SK-N-SH treated with all-trans-retinoic acid at 6 μM for 48 hours (cell line): ENCODE measurements around the gene NR1D2.

Experiments
- ATAC-seq: fragments of 200-7000 bp; cut with Tn5 transposase; 3 replicates; pipeline ENCODE4 v1.9.1; 2020; ENCODE audit warnings: mild to moderate bottlenecking, moderate library complexity
- ARNTL ChIP-seq: fragments of 450-650 bp; formaldehyde crosslinking; IDR thresholded peaks from 2 replicates; pipeline ENCODE4 v1.5.0; 2020; ENCODE audit warnings: low read depth, mild to moderate bottlenecking, moderate library complexity, borderline replicate concordance
- BACH2 ChIP-seq: fragments of 250-450 bp; sonication (Bioruptor Pico); IDR thresholded peaks from 2 replicates; pipeline ENCODE4 v1.9.0; 2021; ENCODE audit warnings: mild to moderate bottlenecking, borderline replicate concordance
- CREB5 ChIP-seq: fragments of 250-450 bp; sonication (Bioruptor Pico); IDR thresholded peaks from 2 replicates; pipeline ENCODE4 v1.5.1; 2020; ENCODE audit warnings: low read depth, mild to moderate bottlenecking, moderate library complexity
- CSDC2 ChIP-seq: fragments of 250-450 bp; sonication (Bioruptor Pico); IDR thresholded peaks from 2 replicates; pipeline ENCODE4 v1.5.0; 2020; ENCODE audit warnings: mild to moderate bottlenecking, moderate library complexity
- CSRNP3 ChIP-seq: fragments of 250-450 bp; sonication (Bioruptor Pico); IDR thresholded peaks from 2 replicates; pipeline ENCODE4 v1.5.1; 2021; ENCODE audit warnings: mild to moderate bottlenecking, moderate library complexity
- GLIS3 ChIP-seq: fragments of 250-450 bp; sonication (Bioruptor Pico); IDR thresholded peaks from 2 replicates; pipeline ENCODE4 v1.5.0; 2020; ENCODE audit warnings: mild to moderate bottlenecking, moderate library complexity
- ISL1 ChIP-seq: fragments of 250-450 bp; sonication (Bioruptor Pico); IDR thresholded peaks from 2 replicates; pipeline ENCODE4 v2.1.2; 2022; ENCODE audit warnings: mild to moderate bottlenecking, moderate library complexity
- OSR1 ChIP-seq: fragments of 250-450 bp; sonication (Bioruptor Pico); IDR thresholded peaks from 2 replicates; pipeline ENCODE4 v1.8.0; 2022; ENCODE audit warnings: moderate library complexity, mild to moderate bottlenecking, inconsistent platforms
- POU6F1 ChIP-seq: fragments of 250-450 bp; sonication (Bioruptor Pico); IDR thresholded peaks from 2 replicates; pipeline ENCODE4 v1.8.0; 2021; ENCODE audit warnings: low read depth, mild to moderate bottlenecking, moderate library complexity, borderline replicate concordance
- PPARA ChIP-seq: fragments of 250-450 bp; sonication (Bioruptor Pico); IDR thresholded peaks from 2 replicates; pipeline ENCODE4 v1.5.0; 2020; ENCODE audit warnings: mild to moderate bottlenecking, borderline replicate concordance
- RARB ChIP-seq: fragments of 250-450 bp; sonication (Bioruptor Pico); IDR thresholded peaks from 2 replicates; pipeline ENCODE4 v1.8.0; 2021; ENCODE audit warnings: mild to moderate bottlenecking, moderate library complexity
- SNAI2 ChIP-seq: fragments of 250-450 bp; sonication (Bioruptor Pico); IDR thresholded peaks from 2 replicates; pipeline ENCODE4 v1.5.0; 2020; ENCODE audit warnings: mild to moderate bottlenecking, moderate library complexity
- TOX ChIP-seq: fragments of 250-450 bp; sonication (Bioruptor Pico); IDR thresholded peaks from 2 replicates; pipeline ENCODE4 v1.8.0; 2021; ENCODE audit warnings: mild to moderate bottlenecking, moderate library complexity, borderline replicate concordance
- TSHZ2 ChIP-seq: fragments of 250-450 bp; sonication (Bioruptor Pico); IDR thresholded peaks from 2 replicates; pipeline ENCODE4 v1.5.0; 2020; ENCODE audit warnings: mild to moderate bottlenecking, moderate library complexity
- ZC3H10 ChIP-seq: fragments of 250-450 bp; sonication (Bioruptor Pico); IDR thresholded peaks from 2 replicates; pipeline ENCODE4 v1.5.1; 2021; ENCODE audit warnings: mild to moderate bottlenecking, moderate library complexity
- ZFP3 ChIP-seq: fragments of 250-450 bp; sonication (Bioruptor Pico); IDR thresholded peaks from 2 replicates; pipeline ENCODE4 v1.5.0; 2020; ENCODE audit warnings: mild to moderate bottlenecking, moderate library complexity
- ZFP30 ChIP-seq: fragments of 450-650 bp; formaldehyde crosslinking; IDR thresholded peaks from 2 replicates; pipeline ENCODE4 v1.5.0; 2022; ENCODE audit warnings: mild to moderate bottlenecking, moderate library complexity
- ZNF565 ChIP-seq: fragments of 450-650 bp; formaldehyde crosslinking; conservative IDR thresholded peaks from 2 replicates; pipeline ENCODE4 v1.5.0; 2020; ENCODE audit warnings: low read depth, mild to moderate bottlenecking, moderate library complexity
- ZNF8 ChIP-seq: fragments of 450-650 bp; formaldehyde crosslinking; IDR thresholded peaks from 2 replicates; pipeline ENCODE4 v1.5.0; 2020; ENCODE audit warnings: mild to moderate bottlenecking, moderate library complexity
- TF ChIP-seq, protein P1 (sequence below): fragments of 250-450 bp; sonication (Bioruptor Pico); IDR thresholded peaks from 2 replicates; pipeline ENCODE4 v1.8.0; 2020; ENCODE audit warnings: mild to moderate bottlenecking, moderate library complexity, borderline replicate concordance

The NR1D2 gene

DNA sequence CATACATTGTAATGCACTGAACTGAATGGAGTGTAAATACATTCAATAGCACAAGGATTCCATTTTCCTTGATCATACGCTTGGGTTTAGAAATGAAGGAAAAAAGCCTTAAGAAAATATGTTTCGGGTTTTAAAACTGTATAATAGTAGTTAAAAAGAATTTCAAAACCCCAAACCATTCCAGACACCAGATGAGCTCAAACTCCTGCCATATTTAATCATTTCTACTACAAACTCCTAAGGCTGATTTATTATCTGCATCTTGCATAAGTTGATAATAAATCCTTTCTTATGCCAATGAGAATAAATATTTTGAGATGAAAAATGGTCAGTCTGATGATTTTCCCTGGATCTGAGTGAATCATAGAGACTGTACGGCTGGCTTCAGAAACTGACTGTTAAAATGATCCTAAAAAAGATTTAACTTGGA, 51.0 kb downstream of the NR1D2 start:
- no peak for ATAC-seq
- TF ChIP-seq TSHZ2 (CRISPR knock-in tag) (no peak), ISL1 (CRISPR knock-in tag) (peak; percentile 65)

DNA sequence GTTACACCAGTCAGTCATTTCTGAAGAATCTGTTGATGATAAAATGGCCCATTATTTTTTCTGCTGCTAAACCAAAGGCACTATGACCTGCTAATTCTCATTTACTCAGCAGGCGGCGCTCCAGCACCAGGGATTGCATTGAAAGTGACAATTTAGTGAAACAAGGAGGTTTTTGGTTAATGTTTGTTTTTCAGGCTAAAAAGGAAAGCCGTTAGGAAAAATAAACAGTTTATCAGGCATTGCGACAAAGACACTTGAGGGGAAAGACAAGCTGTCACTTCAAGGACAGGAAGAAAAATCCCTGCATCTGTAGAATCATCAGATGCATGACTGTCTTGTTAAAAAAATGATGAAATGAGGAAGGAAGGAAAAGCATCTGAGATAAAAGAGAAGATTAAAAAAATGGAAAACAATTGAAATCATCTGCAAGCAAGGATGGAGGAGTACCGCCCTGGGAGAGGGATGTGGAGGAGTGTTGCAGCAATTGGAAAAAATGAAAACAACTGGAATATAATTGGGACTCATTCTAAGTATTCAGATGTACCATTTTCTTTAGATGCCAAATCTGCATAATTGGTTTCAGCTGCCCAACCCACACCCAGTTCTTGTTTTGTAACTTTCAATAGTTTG, 54.0 kb downstream of the NR1D2 start:
- no peak for TF ChIP-seq OSR1
- no peak for TF ChIP-seq SNAI2 (CRISPR knock-in tag)
- no peak for TF ChIP-seq ZNF565
- TF ChIP-seq POU6F1 = no peak
- no peak for TF ChIP-seq ISL1 (CRISPR knock-in tag)
- no peak for TF ChIP-seq GLIS3 (CRISPR knock-in tag)
- no peak for TF ChIP-seq RARB (CRISPR knock-in tag)
- ATAC-seq = peak; percentile 56

DNA sequence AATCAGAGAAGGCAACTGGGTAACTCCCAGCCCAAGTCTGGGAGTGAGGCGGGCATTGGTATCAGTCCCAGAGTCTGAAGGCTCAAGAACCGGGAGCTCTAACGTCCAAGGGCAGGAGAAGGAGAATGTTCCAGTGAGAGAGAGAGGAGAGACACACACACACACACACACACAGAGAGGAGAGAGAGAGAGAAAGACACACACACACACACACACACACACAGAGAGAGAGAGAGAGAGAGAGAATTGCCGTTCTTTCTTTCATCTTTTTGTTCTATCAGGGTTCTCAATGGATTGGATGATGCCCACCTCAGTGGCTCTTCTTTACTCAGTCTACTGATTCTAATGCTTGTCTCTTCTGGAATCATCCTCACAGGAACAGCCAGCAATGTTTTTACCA, 57.0 kb downstream of the NR1D2 start:
- ATAC-seq = no peak
- TF ChIP-seq ZFP3 (CRISPR knock-in tag) (no peak), BACH2 (CRISPR knock-in tag) (no peak), SNAI2 (CRISPR knock-in tag) (no peak), CREB5 (CRISPR knock-in tag) (no peak), ZFP30 (no peak), ZC3H10 (CRISPR knock-in tag) (no peak), PPARA (CRISPR knock-in tag) (no peak), TSHZ2 (CRISPR knock-in tag) (no peak), ZNF8 (no peak), ARNTL (no peak), TOX (CRISPR knock-in tag) (no peak), ISL1 (CRISPR knock-in tag) (no peak), OSR1 (no peak), ZNF565 (no peak), CSRNP3 (CRISPR knock-in tag) (no peak), RARB (CRISPR knock-in tag) (no peak), CSDC2 (CRISPR knock-in tag) (no peak)
- TF ChIP-seq, protein P1, sequence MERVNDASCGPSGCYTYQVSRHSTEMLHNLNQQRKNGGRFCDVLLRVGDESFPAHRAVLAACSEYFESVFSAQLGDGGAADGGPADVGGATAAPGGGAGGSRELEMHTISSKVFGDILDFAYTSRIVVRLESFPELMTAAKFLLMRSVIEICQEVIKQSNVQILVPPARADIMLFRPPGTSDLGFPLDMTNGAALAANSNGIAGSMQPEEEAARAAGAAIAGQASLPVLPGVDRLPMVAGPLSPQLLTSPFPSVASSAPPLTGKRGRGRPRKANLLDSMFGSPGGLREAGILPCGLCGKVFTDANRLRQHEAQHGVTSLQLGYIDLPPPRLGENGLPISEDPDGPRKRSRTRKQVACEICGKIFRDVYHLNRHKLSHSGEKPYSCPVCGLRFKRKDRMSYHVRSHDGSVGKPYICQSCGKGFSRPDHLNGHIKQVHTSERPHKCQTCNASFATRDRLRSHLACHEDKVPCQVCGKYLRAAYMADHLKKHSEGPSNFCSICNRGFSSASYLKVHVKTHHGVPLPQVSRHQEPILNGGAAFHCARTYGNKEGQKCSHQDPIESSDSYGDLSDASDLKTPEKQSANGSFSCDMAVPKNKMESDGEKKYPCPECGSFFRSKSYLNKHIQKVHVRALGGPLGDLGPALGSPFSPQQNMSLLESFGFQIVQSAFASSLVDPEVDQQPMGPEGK (CRISPR knock-in tag) = no peak
